NCI-H446 (cell line): ENCODE results near the gene OR8U1.
"Not testable (repeated sequence)": the region's sequence is repeated elsewhere in the genome, so short reads cannot be mapped to it uniquely, and the experiment has no call there.

Source experiments
- DNase-seq, 2 experiments: peaks; one replicate each; lab custom pipeline; 2025; lab: John Stamatoyannopoulos, UW

OR8U1 gene

GRCh38 chr11:56375324-56375723, at the start of gene OR8U1:
Gene OR8U1 (plus strand): TSS chr11:56375624. CDS start chr11:56375624, 0 bp downstream.
- no peak for DNase-seq

- no peak for DNase-seq
Observed at GRCh38 chr11:56331861-56332491, 43.4 kb upstream of the OR8U1 start.

GRCh38 chr11:56333156-56333555, 42.3 kb upstream of the OR8U1 start:
- no peak for DNase-seq

- DNase-seq = no peak
Observed at GRCh38 chr11:56340289-56340688, 35.1 kb upstream of the OR8U1 start.

GRCh38 chr11:56345739-56346138, 29.7 kb upstream of the OR8U1 start, which contains the start of gene OR8K1:
Gene OR8K1 (plus strand): TSS chr11:56346039. CDS start chr11:56346039, 0 bp downstream.
- no peak for DNase-seq

- no peak for DNase-seq
Observed at GRCh38 chr11:56353991-56354390, 21.4 kb upstream of the OR8U1 start, which contains the start of gene OR8J1. Gene OR8J1 (plus strand): TSS chr11:56354291. CDS start chr11:56360247, 5,956 bp downstream.

GRCh38 chr11:56380120-56380519, 4.7 kb downstream of the OR8U1 start:
- DNase-seq = no peak

- DNase-seq = no peak
Observed at GRCh38 chr11:56394381-56394780, 19.0 kb downstream of the OR8U1 start.

GRCh38 chr11:56396047-56396446, 20.6 kb downstream of the OR8U1 start:
- no peak for DNase-seq

- not testable (repeated sequence) for DNase-seq
Observed at GRCh38 chr11:56401858-56402461, 26.5 kb downstream of the OR8U1 start.

GRCh38 chr11:56404393-56404792, 29.0 kb downstream of the OR8U1 start:
- no peak for DNase-seq

GRCh38 chr11:56410801-56411200, 35.4 kb downstream of the OR8U1 start:
- no peak for DNase-seq

- DNase-seq = no peak
Observed at GRCh38 chr11:56412396-56412795, 37.0 kb downstream of the OR8U1 start, which contains the start of gene OR5AL1. Gene OR5AL1 (plus strand): TSS chr11:56412696.
